HG02970 (cell line): ENCODE results near the gene GNG3.
"Not testable (repeated sequence)": the region's sequence is repeated elsewhere in the genome, so short reads cannot be mapped to it uniquely, and the experiment has no call there.

Experiments used
- ATAC-seq: cut with Tn5 transposase; IDR thresholded peaks from one replicate; pipeline ENCODE4 v1.9.1; 2021; ENCODE audit warnings: mild to moderate bottlenecking, moderate library complexity, moderate number of reproducible peaks; ENCODE audit not compliant: unreplicated experiment, low FRiP score

GNG3 gene

DNA sequence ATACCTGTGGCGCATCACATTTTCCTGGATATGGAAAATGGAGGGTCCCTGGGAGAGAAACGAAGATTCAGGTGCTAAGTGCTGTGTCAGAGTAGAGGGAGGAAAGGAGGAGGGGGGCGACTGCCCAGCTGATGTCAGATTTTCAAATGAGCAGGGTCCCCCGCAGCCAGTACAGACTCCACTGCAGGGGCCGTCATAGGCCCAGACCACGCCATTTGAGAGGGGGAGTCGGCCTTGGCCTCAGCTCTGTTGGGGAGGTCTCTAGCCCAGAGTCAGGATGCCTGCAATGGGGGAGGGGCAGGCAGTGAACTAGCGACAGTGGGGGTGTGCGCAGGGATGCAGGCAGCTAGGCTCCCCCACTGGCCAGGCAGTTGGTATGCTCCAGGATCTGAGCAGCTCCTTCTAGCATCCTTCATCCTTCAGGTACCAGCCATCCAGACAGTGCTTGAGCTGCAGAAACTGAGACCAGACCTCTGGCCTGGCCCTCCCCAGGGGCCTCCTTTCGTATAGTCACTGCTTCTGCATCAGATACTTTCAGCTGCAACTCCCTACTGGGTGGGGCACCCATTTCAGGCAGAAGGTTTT, at the start of gene GNG3, which contains the start of gene BSCL2:
GNG3 (plus strand) TSS at position 400 of the 585 bp plus-strand sequence. CDS start 620 bp downstream, outside the sequence.
BSCL2 (minus strand) TSS at position 148 of the 585 bp plus-strand sequence. CDS start 229 bp downstream, outside the sequence.
- no peak for ATAC-seq

DNA sequence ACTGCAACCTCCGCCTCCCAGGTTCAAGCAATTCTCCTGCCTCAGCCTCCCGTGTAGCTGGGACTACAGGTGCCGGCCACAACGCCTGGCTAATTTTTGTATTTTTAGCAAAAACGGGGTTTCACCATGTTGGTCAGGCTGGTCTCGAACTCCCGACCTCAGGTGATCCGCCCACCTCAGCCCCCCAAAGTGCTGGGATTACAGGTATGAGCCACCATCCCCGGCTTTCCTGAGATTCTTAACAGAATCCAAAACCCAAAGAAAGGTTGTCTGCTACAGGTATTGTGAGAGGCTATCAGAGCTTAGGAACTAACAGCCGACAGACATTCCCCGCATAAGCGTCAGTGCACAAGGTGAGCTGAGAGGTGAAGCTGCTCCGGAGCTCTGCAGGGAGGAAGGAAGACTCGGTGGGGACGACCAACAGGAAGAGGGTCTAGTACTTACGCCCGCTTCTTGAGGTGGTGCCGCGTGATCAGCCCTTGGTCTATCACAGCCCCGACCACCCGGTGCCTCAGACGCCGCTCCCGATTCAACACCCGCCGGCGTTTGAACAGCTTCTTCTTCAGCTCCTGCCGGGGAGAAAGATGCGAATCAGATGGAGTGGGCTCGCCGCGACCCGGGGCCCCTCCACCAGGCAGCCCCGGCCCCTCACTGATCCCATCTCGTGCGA, 42.9 kb upstream of the GNG3 start:
- ATAC-seq = peak; percentile 20

DNA sequence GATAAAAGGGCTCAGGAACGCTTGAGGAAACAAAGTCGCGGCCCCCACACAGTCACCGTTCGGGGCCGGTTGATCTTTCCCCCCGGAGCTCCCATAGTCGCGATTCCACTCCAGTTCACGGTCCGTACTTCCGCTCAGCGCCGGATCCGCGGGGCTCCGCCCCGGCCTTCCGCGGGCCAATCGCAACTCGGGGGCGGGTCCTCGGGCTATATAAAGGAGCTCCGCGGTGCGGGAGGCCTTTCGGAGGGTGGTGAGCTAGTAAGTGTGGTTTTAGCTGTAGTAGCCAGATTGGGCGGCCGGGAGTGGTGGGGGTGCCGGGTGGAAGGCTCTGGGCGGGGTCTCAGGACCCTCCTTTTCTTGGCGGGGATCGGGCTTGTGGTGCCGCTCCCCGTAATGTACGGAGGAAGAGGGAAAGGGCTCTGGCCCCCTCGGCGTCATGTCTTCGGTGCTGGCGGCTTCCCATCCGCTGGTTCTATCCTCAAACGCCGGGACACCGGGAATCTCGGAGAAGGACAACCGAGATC, 42.3 kb upstream of the GNG3 start, which contains the start of the genes C11orf98 and CSKMT:
C11orf98 (minus strand) TSS at position 136 of the 524 bp plus-strand sequence; CDS start at position 95, 41 bp downstream.
CSKMT (plus strand) TSS at position 238 of the 524 bp plus-strand sequence. CDS start 568 bp downstream, outside the sequence.
- peak; percentile 65 for ATAC-seq

GRCh38 chr11:62665599-62666258, 41.7 kb upstream of the GNG3 start:
- peak; percentile 21 for ATAC-seq

- ATAC-seq = no peak
Observed at GRCh38 chr11:62666259-62666926, 41.1 kb upstream of the GNG3 start.

- no peak for ATAC-seq
Observed at GRCh38 chr11:62667460-62667859, 40.0 kb upstream of the GNG3 start.

DNA sequence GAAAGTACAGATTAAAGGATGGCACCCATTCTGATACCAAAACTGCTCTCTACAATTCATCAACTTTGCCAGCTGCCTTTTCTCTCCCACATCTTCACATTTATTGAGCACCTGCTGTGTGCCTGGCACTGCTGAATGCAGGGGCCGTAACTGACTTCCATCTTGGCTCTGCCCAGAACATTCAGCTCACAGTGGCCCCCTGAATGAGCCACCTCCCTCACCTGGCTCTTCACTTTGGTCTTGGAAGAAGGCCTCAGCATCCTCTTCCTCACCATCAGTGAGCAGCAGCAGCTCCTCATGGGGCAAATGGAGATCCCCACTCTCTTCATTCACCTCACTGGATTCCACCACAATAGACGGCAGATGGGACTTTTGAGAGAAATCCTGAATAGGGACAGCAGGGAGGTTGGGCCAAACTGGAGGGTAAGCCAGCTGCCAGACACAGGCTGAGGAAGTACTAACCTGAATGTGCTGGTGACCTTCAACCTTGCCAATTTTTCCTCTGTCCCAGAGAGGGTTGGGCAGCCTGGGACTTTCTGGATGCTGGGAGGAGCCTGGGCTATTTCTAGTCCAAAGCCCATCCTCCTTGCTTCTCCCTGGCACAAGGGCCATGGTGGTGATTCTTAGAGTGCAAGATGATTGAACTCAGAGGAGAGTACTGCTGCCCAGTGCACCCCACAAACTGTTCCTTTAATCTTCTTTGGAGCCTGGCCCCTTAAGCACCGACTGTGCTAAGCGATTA, 37.9 kb upstream of the GNG3 start:
- ATAC-seq = no peak

DNA sequence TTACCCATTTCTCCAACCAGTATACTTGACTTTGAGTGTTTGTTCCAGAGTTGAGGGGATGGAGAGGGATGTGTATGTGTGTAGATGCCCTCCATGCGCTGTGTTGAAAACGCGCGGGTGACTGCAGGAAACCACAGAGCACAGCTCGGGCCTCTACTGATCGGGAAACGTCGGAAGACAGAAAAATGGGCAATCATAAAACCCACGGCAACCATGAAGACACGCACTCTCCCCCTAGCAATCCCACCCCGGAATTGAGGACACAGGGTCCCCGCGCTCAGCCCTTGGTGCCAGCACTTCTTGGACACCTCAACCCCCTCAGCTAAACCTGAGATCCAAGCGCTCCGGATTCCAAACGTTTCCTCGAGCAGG, 36.3 kb upstream of the GNG3 start:
- ATAC-seq = no peak

GRCh38 chr11:62671608-62672389, 35.7 kb upstream of the GNG3 start, which contains the start of the genes LBHD1 and UQCC3:
TSS of gene LBHD1 (minus strand) at chr11:62672267. CDS start at chr11:62670031, 2,236 bp downstream.
TSS of gene UQCC3 (plus strand) at chr11:62671673. CDS start at chr11:62671746, 73 bp downstream.
- ATAC-seq = no peak

- ATAC-seq = no peak
Observed at GRCh38 chr11:62673196-62673525, 34.3 kb upstream of the GNG3 start.

GRCh38 chr11:62675415-62675814, 32.1 kb upstream of the GNG3 start:
- not testable (repeated sequence) for ATAC-seq

- no peak for ATAC-seq
Observed at GRCh38 chr11:62676698-62677097, 30.8 kb upstream of the GNG3 start.

GRCh38 chr11:62677156-62677555, 30.3 kb upstream of the GNG3 start:
- no peak for ATAC-seq

GRCh38 chr11:62677714-62678113, 29.8 kb upstream of the GNG3 start:
- no peak for ATAC-seq

DNA sequence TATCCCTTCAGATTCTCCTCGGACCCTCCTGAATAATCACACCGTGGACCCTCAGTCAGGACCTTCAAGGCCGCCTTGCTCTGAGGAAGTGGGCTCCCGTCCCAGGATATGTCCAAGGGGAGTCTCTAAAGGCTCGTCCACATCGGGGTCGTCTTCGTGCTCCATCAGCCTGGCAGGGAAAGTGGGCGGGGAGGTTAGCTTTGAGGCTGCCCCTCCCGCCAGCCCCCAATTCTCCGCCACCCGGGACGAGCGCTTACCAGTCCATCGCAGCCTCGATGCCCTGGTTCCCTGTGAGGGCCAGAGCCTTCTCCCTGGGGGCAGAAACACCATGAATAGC, 29.1 kb upstream of the GNG3 start:
- peak; percentile 19 for ATAC-seq

DNA sequence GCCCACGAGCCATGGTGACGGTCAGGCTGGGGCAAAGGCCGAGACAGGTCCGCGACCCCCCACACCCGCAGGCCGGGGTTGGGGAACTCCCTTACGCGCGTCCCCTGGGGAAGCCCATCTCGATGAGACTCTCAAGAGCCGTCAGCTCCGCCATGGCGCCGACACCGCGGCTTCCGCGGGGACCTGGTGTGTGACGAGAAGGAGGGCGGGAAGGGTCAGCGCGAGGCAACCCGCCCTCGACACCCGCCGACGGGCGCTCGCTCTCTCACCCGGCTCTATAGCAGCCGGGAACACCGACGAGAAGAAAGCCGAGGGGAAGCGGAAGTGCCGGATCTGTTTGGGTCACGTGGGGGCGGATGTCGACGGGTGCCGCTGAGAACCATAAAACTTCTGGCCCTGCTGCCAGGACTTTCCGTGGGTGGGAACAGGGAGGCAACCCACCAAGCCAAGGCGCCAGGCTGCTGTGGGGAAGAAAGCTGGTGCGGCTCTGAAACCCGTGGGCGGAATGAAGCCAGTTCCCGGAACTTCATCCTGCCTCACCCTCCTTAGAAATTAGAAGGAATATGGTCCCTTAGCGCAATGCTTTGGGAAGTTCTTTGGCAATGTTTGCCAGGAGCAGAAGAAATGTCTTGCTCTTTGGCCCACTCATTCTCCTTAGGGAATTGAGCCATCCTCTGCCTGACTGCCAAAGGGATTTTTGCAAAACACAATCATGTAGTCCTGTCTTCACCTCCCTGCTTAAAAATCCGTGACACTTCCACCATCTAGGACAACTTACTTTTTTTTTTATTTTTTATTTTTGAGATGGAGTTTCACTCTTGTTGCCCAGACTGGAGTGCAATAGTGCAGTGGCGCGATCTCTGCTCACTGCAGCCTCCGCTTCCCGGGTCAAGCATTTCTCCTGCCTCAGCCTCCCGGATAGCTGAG, 28.4 kb upstream of the GNG3 start, which contains the start of gene UBXN1:
UBXN1 (minus strand) TSS at position 304 of the 927 bp plus-strand sequence; CDS start at position 154, 150 bp downstream.
- peak; percentile 59 for ATAC-seq

DNA sequence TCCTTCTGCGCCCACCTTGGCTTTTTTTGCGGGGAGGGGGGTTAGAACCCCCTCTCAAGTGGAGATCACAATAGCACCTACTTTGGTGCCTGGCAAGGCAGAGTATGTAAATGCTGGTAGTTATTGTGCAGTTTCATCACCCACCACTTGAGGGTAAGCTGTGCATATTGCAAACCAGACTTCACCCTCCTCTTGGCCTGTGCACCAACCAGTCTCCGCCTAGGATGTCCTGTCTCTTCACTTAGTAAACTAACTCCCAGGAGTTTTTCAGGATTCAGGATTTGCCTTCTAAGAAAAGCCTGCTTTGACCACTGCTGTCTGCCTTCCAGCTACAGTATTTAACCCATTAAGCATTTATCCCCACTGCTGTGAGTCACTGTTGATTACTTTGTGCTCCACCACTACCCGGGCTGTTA, 26.6 kb upstream of the GNG3 start:
- ATAC-seq = no peak

GRCh38 chr11:62682518-62682917, 25.0 kb upstream of the GNG3 start:
- no peak for ATAC-seq
